Measurements from ENCODE around the gene TBL1X.

Gene TBL1X

GRCh38 chrX:9538544-9539045 lies 73.7 kb downstream of the TBL1X start:
- peak; percentile 36 for DNase-seq

GRCh38 chrX:9539605-9540387 lies 74.9 kb downstream of the TBL1X start:
- DNase-seq = no peak

- no peak for DNase-seq
These were observed 77.4 kb downstream of the TBL1X start for GRCh38 chrX:9542106-9542760.

GRCh38 chrX:9542761-9543111 lies 77.9 kb downstream of the TBL1X start:
- DNase-seq = no peak

GRCh38 chrX:9555354-9555753 lies 90.5 kb downstream of the TBL1X start:
- DNase-seq = no peak

GRCh38 chrX:9557091-9557490 lies 92.2 kb downstream of the TBL1X start:
- no peak for DNase-seq

GRCh38 chrX:9557521-9557920 lies 92.7 kb downstream of the TBL1X start:
- DNase-seq = no peak

- no peak for DNase-seq
These were observed 93.8 kb downstream of the TBL1X start for GRCh38 chrX:9558615-9559014.

- DNase-seq = no peak
These were observed 95.4 kb downstream of the TBL1X start for GRCh38 chrX:9560219-9560618.

GRCh38 chrX:9561199-9561598 lies 96.3 kb downstream of the TBL1X start:
- no peak for DNase-seq

GRCh38 chrX:9562851-9563250 lies 98.0 kb downstream of the TBL1X start:
- DNase-seq = no peak

GRCh38 chrX:9566150-9566621 lies 101.3 kb downstream of the TBL1X start:
- peak; percentile 46 for DNase-seq

GRCh38 chrX:9569876-9570301 lies 105.0 kb downstream of the TBL1X start:
- no peak for DNase-seq

- DNase-seq = no peak
These were observed 108.6 kb downstream of the TBL1X start for GRCh38 chrX:9573282-9574106.

- DNase-seq = no peak
These were observed 111.2 kb downstream of the TBL1X start for GRCh38 chrX:9576059-9576458.

GRCh38 chrX:9577555-9577954 lies 112.7 kb downstream of the TBL1X start:
- DNase-seq = no peak

GRCh38 chrX:9578083-9578779 lies 113.4 kb downstream of the TBL1X start:
- no peak for DNase-seq

- DNase-seq = no peak
These were observed 117.0 kb downstream of the TBL1X start for GRCh38 chrX:9581771-9582385.

GRCh38 chrX:9582956-9583355 lies 118.1 kb downstream of the TBL1X start:
- DNase-seq = no peak

GRCh38 chrX:9586992-9587392 lies 122.1 kb downstream of the TBL1X start:
- no peak for DNase-seq

- no peak for DNase-seq
These were observed 122.8 kb downstream of the TBL1X start for GRCh38 chrX:9587642-9588041.

- DNase-seq = no peak
These were observed 126.6 kb downstream of the TBL1X start for GRCh38 chrX:9591496-9591895.

Measured in NCI-H1694 (cell line).